ENCODE measurements around the gene SLF2.

DNA sequence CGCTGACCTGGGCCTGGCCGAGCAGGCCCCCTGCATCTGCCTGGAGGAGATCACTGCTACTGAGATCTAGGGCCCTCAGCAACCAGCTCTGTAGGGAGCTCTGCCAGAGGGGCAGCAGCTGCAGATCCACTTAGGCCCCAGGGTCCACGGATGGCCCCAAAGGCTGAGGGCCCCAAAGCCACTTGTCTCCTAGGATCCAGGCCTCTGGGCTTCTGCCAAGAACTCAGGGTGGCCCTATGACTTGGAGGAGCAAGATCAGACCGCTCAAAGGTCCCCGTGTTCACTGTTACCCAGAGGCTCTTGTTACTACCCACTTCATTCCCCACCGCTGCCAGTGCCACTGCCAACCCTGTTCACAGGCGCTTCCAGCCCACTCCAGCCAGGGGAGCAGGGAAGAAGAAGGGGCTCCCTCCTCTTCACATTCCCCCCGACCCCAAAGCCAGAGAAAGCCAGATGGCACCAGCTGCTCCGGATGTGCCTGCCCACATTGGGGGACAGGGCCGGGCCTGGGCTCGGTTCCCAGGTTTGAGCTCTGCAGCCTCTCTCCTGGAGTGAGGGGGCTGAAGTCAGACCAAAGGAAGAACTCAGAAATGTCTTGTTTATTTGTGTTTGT is 94.4 kb downstream of the SLF2 start:
- TF ChIP-seq, protein P1, sequence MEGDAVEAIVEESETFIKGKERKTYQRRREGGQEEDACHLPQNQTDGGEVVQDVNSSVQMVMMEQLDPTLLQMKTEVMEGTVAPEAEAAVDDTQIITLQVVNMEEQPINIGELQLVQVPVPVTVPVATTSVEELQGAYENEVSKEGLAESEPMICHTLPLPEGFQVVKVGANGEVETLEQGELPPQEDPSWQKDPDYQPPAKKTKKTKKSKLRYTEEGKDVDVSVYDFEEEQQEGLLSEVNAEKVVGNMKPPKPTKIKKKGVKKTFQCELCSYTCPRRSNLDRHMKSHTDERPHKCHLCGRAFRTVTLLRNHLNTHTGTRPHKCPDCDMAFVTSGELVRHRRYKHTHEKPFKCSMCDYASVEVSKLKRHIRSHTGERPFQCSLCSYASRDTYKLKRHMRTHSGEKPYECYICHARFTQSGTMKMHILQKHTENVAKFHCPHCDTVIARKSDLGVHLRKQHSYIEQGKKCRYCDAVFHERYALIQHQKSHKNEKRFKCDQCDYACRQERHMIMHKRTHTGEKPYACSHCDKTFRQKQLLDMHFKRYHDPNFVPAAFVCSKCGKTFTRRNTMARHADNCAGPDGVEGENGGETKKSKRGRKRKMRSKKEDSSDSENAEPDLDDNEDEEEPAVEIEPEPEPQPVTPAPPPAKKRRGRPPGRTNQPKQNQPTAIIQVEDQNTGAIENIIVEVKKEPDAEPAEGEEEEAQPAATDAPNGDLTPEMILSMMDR (IDR thresholded peaks at IDR 0.05) = no peak
- no peak for TF ChIP-seq POLR2AphosphoS5 (IDR thresholded peaks at IDR 0.05)
